Chondrocyte (in vitro differentiated cells): ENCODE measurements around the gene JTB. TPM values are rescaled to one million over a fixed set of nuclear protein-coding genes. Genes with fewer than 3 reads are reported as not detected.

Experiments
- DNase-seq: peaks from one replicate; pipeline ENCODE4 v3.0.0; 2021; ENCODE audit warnings: mixed read lengths, low spot score
- H3K27ac Mint-ChIP-seq: one replicate; pipeline ENCODE4 v1.8.0; 2021; ENCODE audit warnings: mild to moderate bottlenecking, moderate library complexity, mixed read lengths; ENCODE audit not compliant: unreplicated experiment
- H3K27me3 Mint-ChIP-seq: 2 replicates; pipeline ENCODE4 v1.8.0; 2021; ENCODE audit warnings: low read depth, mixed read lengths
- H3K36me3 Mint-ChIP-seq: 2 replicates; pipeline ENCODE4 v1.8.0; 2021; ENCODE audit warnings: low read depth, mixed read lengths
- H3K4me1 Mint-ChIP-seq: 2 replicates; pipeline ENCODE4 v1.8.0; 2021; ENCODE audit warnings: low read depth, mild to moderate bottlenecking, mixed read lengths
- H3K4me3 Mint-ChIP-seq: one replicate; pipeline ENCODE4 v1.8.0; 2021; ENCODE audit warnings: mild to moderate bottlenecking, moderate library complexity, mixed read lengths; ENCODE audit not compliant: unreplicated experiment
- H3K9me3 Mint-ChIP-seq: 2 replicates; pipeline ENCODE4 v1.8.0; 2021; ENCODE audit warnings: low read depth, mixed read lengths
- CTCF ChIP-seq: fragments of 200-600 bp; sonication (generic); IDR thresholded peaks from 2 replicates; pipeline ENCODE4 v1.5.0; 2021; ENCODE audit warnings: antibody characterized with exemption, mild to moderate bottlenecking, moderate library complexity
- total RNA-seq: library from RNA; stranded (reverse); gene quantifications from 3 replicates; pipeline ENCODE4 v1.2.1, GENCODE V29; 2021

The JTB gene
- total RNA-seq, 1 donor from 2014 or later: 128 TPM

GRCh38 chr1:153958111-153958960 lies 19.1 kb downstream of the JTB start, which contains the start of gene CRTC2:
TSS of gene CRTC2 (minus strand) at chr1:153958612. CDS start at chr1:153958497, 115 bp downstream.
- peaks cover 54% of the 10 kb centered on the region for H3K4me1 Mint-ChIP-seq
- H3K36me3 Mint-ChIP-seq: peaks cover 8% of the 10 kb centered on the region
- peak within 1 kb of the TSS; percentile 98 for H3K4me3 Mint-ChIP-seq
- no peak for TF ChIP-seq CTCF
- no peaks in the 10 kb centered on the region for H3K27me3 Mint-ChIP-seq
- peak within 1 kb of the TSS; percentile 97 for H3K27ac Mint-ChIP-seq
- peak; percentile 98 for DNase-seq
- no peaks in the 10 kb centered on the region for H3K9me3 Mint-ChIP-seq

GRCh38 chr1:153957744-153958110 lies 19.7 kb downstream of the JTB start:
- H3K27me3 Mint-ChIP-seq: no peaks in the 10 kb centered on the region
- no peak for TF ChIP-seq CTCF
- peaks cover 50% of the 10 kb centered on the region for H3K4me1 Mint-ChIP-seq
- H3K27ac Mint-ChIP-seq: peak overlapping the region; percentile 97
- H3K4me3 Mint-ChIP-seq: peak overlapping the region; percentile 98
- DNase-seq: no peak
- no peaks in the 10 kb centered on the region for H3K9me3 Mint-ChIP-seq
- H3K36me3 Mint-ChIP-seq: peaks cover 8% of the 10 kb centered on the region

GRCh38 chr1:153956997-153957715 lies 20.3 kb downstream of the JTB start:
- Mint-ChIP-seq H3K36me3 (peaks cover 8% of the 10 kb centered on the region), H3K4me3 (peak overlapping the region; percentile 98), H3K4me1 (peaks cover 44% of the 10 kb centered on the region), H3K27ac (peak overlapping the region; percentile 97), H3K27me3 (no peaks in the 10 kb centered on the region), H3K9me3 (no peaks in the 10 kb centered on the region)
- no peak for TF ChIP-seq CTCF
- DNase-seq: no peak

GRCh38 chr1:153954826-153955225 lies 22.6 kb downstream of the JTB start:
- no peak overlapping the region for H3K27ac Mint-ChIP-seq
- no peak overlapping the region for H3K4me3 Mint-ChIP-seq

More at GRCh38 chr1:153954826-153955225, 22.6 kb downstream of the JTB start:
- H3K36me3 Mint-ChIP-seq: peaks cover 19% of the 10 kb centered on the region
- H3K4me1 Mint-ChIP-seq: peaks cover 31% of the 10 kb centered on the region
- H3K27me3 Mint-ChIP-seq: no peaks in the 10 kb centered on the region
- H3K9me3 Mint-ChIP-seq: no peaks in the 10 kb centered on the region
- no peak for DNase-seq
- TF ChIP-seq CTCF: no peak
